NCI-H2196 (cell line): ENCODE data around the gene ROPN1B.

Experiments
- DNase-seq: peaks from one replicate; lab custom pipeline; 2025; ENCODE audit not compliant: unreplicated experiment; lab: John Stamatoyannopoulos, UW

The ROPN1B gene

GRCh38 chr3:126026277-126026751, 57.3 kb downstream of the ROPN1B start:
- no peak for DNase-seq

- DNase-seq: no peak
These were observed 57.8 kb downstream of the ROPN1B start for GRCh38 chr3:126026761-126027160.

GRCh38 chr3:126028096-126028495, 59.1 kb downstream of the ROPN1B start:
- no peak for DNase-seq

- DNase-seq: no peak
These were observed 60.3 kb downstream of the ROPN1B start for GRCh38 chr3:126029241-126029640.

GRCh38 chr3:126030455-126030854, 61.5 kb downstream of the ROPN1B start:
- no peak for DNase-seq

GRCh38 chr3:126031981-126032471, 63.0 kb downstream of the ROPN1B start:
- no peak for DNase-seq
